Common myeloid progenitor, CD34-positive (primary cell): ENCODE results near the gene PPARGC1A.

Experiments used
- CTCF ChIA-PET: fragments of 350-600 bp; sonication (Branson Sonifier 250); formaldehyde crosslinking; loops from one replicate; lab custom pipeline; 2021; ENCODE audit warnings: antibody characterized with exemption; lab: Charles Lee
- POLR2A ChIA-PET: fragments of 350-600 bp; sonication (Branson Sonifier 250); formaldehyde crosslinking; loops from one replicate; lab custom pipeline; 2021; ENCODE audit warnings: antibody characterized with exemption; lab: Charles Lee
- DNase-seq, 3 donors: peaks; one replicate each; pipeline versions ENCODE4 v3.0.0 to v3.0.0-alpha.2; 2013
- H3K27ac ChIP-seq, 2 experiments: 1 replicate in 1 of 2; 2 replicates in 1 of 2; pipeline ENCODE4 v1.7.0; 2013; ENCODE audit warnings: inconsistent platforms in 2 of 2, low read length in 2 of 2, mild to moderate bottlenecking in 2 of 2, low read depth in 1 of 2, moderate library complexity in 1 of 2; ENCODE audit not compliant: severe bottlenecking in 2 of 2, insufficient read depth in 1 of 2, poor library complexity in 1 of 2
- H3K27me3 ChIP-seq, 5 experiments: replicated peaks in 2 of 5; 1 replicate in 3 of 5; 2 replicates in 2 of 5; pipeline versions ENCODE4 v1.6.1 to v1.7.0; 2013; ENCODE audit warnings: low read length in 4 of 5, mild to moderate bottlenecking in 2 of 5, moderate library complexity in 2 of 5, inconsistent platforms in 1 of 5; ENCODE audit not compliant: insufficient read depth in 5 of 5, control insufficient read depth in 4 of 5
- H3K36me3 ChIP-seq, 4 experiments: 1 replicate in 2 of 4; 2 replicates in 2 of 4; pipeline versions ENCODE4 v1.6.1 to v1.7.0; 2013; ENCODE audit warnings: low read length in 3 of 4, control low read depth in 1 of 4, mild to moderate bottlenecking in 1 of 4; ENCODE audit not compliant: control insufficient read depth in 4 of 4, insufficient read depth in 4 of 4
- H3K4me1 ChIP-seq, 4 experiments: 1 replicate in 3 of 4; 2 replicates in 1 of 4; pipeline versions ENCODE4 v1.6.1 to v1.7.1; 2013; ENCODE audit warnings: low read length in 3 of 4, mild to moderate bottlenecking in 3 of 4, control low read depth in 1 of 4, inconsistent platforms in 1 of 4, moderate library complexity in 1 of 4; ENCODE audit not compliant: control insufficient read depth in 4 of 4, insufficient read depth in 4 of 4; ENCODE audit errors: control extremely low read depth in 1 of 4
- H3K4me3 ChIP-seq, 7 experiments: 1 replicate in 4 of 7; 2 replicates in 3 of 7; pipeline versions ENCODE4 v1.5.1 to v1.7.0; 2013; ENCODE audit warnings: mild to moderate bottlenecking in 7 of 7, low read length in 6 of 7, moderate library complexity in 6 of 7, inconsistent platforms in 2 of 7, low read depth in 2 of 7, control low read depth in 1 of 7; ENCODE audit not compliant: insufficient read depth in 4 of 7, control insufficient read depth in 1 of 7; ENCODE audit errors: extremely low read depth in 1 of 7
- H3K9me3 ChIP-seq, 5 experiments: 1 replicate in 4 of 5; 2 replicates in 1 of 5; pipeline versions ENCODE4 v1.6.1 to v1.7.1; 2013; ENCODE audit warnings: low read length in 4 of 5, mild to moderate bottlenecking in 2 of 5, inconsistent platforms in 1 of 5, low read depth in 1 of 5, moderate library complexity in 1 of 5; ENCODE audit not compliant: control insufficient read depth in 4 of 5, insufficient read depth in 2 of 5; ENCODE audit errors: control extremely low read depth in 1 of 5
- WGBS: methylation state at CpG from one replicate; pipeline ENCODE4 v1.1.5; 2013; ENCODE audit not compliant: insufficient coverage; 5-methylcytosine and 5-hydroxymethylcytosine counted together

PPARGC1A gene

DNA sequence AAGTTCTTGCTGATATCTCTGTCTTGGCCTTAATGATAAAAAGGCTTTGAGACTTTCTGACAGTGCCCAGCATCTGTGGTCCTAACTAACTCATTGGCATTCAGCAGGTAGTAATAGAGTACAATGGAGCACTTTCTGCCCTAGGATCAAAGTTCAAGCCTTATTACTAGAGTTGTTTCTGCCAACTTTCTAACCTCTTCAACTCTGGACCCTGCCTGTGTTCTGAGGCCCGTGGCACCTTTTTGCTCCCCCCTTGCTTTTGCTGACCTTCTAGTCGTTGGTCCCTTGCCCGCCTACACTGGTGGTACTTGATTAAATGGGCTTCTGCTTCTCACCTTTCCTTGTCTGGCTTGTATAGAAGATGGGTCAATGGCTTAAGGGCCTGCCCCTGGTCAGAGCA is 126.3 kb downstream of the PPARGC1A start:
- no peaks in the 10 kb centered on the region for H3K27me3 ChIP-seq
- H3K27ac ChIP-seq, result no peak overlapping the region
- ChIA-PET CTCF (no interaction called here), POLR2A (no interaction called here)
- no peaks in the 10 kb centered on the region for H3K36me3 ChIP-seq
- no peaks in the 10 kb centered on the region for H3K9me3 ChIP-seq
- DNase-seq, result no peak
- no peaks in the 10 kb centered on the region for H3K4me1 ChIP-seq
- 83% methylated on average over 1 of the region's 3 CpGs for WGBS
- H3K4me3 ChIP-seq, result no peak overlapping the region

DNA sequence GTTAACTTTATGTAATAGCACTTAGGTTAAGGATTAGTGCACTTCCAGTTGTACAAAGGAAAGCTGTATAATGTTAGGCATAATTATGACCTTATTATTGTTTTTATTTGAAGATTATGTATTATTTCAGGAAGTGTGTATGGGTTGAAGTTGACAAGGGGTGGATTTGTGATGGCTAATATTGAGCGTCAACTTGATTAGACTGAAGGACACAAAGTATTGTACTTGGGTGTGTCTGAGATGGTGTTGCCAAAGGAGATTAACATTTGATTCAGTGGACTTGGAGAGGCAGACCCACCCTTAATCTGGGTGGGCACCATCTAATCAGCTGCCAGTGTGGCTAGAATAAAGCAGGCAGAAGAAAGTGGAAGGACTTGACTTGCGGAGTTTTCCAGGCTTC is 127.3 kb downstream of the PPARGC1A start:
- H3K4me3 ChIP-seq, result no peak overlapping the region
- H3K9me3 ChIP-seq, result no peaks in the 10 kb centered on the region
- no peaks in the 10 kb centered on the region for H3K27me3 ChIP-seq
- ChIA-PET CTCF (no interaction called here), POLR2A (no interaction called here)
- H3K4me1 ChIP-seq, result no peaks in the 10 kb centered on the region
- no peak for DNase-seq
- no peak overlapping the region for H3K27ac ChIP-seq
- no peaks in the 10 kb centered on the region for H3K36me3 ChIP-seq
- WGBS, result 92% methylated on average over 2 of the region's 2 CpGs

DNA sequence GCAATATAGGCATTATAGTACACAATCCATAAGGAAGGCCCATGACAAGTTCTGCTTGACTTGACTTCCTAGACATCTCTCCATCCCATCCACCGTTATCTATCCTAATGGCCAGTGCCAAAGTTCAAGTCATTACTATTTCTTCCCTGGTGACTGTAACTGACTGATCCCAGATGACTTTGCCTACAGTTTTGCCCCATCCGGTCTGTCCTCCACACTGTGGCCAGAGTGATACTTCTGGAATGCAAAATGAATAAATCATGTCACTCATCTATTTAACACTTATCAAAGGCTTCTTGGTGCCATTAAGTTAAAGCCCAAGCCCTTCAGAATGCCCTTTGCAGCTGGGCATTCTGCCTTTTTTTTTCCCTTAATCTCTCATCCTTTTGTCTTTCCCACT is 130.8 kb downstream of the PPARGC1A start:
- ChIA-PET CTCF (no interaction called here), POLR2A (no interaction called here)
- no peak for DNase-seq
- H3K9me3 ChIP-seq, result no peaks in the 10 kb centered on the region
- no peak overlapping the region for H3K4me3 ChIP-seq
- H3K36me3 ChIP-seq, result no peaks in the 10 kb centered on the region
- H3K27me3 ChIP-seq, result no peaks in the 10 kb centered on the region
- 100% methylated on average over 1 of the region's 2 CpGs for WGBS
- no peak overlapping the region for H3K27ac ChIP-seq
- no peaks in the 10 kb centered on the region for H3K4me1 ChIP-seq

DNA sequence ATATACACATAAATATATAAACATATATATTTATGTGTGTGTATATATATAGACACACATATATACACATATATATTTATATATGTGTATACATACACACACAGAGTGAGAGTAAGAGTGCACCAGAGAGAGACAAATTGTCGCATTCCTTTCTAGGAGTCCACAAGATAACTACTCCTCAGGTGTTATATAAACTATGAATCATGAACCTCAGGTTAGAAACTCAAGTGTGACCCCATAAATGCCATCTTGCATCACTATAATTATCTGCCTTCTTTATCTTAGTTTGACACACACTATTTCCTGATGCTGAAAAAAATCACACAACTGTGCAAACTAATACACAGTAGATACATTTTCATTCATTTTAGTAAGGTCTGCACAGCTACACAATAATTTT is 135.2 kb downstream of the PPARGC1A start:
- H3K9me3 ChIP-seq, result peaks cover 0 to 2% (median 0%) of the 10 kb centered on the region in 5 experiments
- no peak overlapping the region for H3K4me3 ChIP-seq
- no peak overlapping the region for H3K27ac ChIP-seq
- no peak for DNase-seq
- ChIA-PET CTCF (no interaction called here), POLR2A (no interaction called here)
- no CpG with 5 or more reads among the region's 1 CpG for WGBS
- no peaks in the 10 kb centered on the region for H3K4me1 ChIP-seq
- no peaks in the 10 kb centered on the region for H3K36me3 ChIP-seq
- H3K27me3 ChIP-seq, result no peaks in the 10 kb centered on the region

DNA sequence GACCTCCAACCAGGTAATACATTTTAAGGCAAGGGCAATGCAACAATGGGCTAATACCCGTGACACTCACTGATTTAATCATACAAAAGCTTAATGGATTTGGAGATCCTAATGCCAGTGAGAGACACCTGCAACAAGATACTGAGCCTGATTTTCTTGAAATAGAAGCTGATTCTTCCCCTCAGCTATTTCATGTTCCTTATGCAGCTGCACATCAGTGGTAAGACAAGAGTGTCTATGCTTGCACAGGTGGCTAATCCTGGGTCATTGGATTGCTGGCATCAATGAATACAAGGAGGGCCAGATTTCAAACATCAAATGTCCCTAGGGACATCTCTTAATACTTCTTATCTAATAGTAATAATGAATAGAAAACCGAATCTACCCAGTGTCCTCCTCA is 139.7 kb downstream of the PPARGC1A start:
- Histone ChIP-seq H3K4me1 (no peaks in the 10 kb centered on the region), H3K27ac (no peak overlapping the region), H3K9me3 (peaks cover 0 to 2% (median 0%) of the 10 kb centered on the region in 5 experiments), H3K36me3 (no peaks in the 10 kb centered on the region), H3K27me3 (no peaks in the 10 kb centered on the region), H3K4me3 (no peak overlapping the region)
- CTCF ChIA-PET, result no interaction called here
- no peak for DNase-seq
- POLR2A ChIA-PET, result no interaction called here
- WGBS, result 100% methylated on average over 1 of the region's 2 CpGs

DNA sequence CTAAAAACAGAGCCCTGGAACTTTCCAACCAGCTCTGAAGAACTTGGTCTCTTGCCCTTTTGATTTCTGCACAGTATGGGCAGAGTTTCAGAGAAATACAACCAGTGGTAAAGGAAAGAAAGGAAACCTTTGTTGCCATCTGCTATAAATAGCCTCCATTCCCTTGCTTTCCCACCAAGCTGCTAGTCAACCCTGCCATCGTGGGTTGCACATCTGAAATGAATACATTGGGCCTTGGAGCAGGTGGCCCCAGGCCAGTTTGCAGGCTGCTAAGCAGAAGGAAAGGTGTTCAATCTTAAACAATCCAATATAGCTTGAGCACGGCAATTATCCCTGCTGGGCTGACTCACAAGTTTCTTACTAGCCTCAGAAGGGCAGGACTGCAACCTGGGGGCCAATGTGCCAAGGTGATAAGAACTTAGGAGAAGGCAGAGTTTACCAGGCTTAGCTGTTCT is 142.5 kb downstream of the PPARGC1A start:
- H3K4me3 ChIP-seq, result no peak overlapping the region
- ChIA-PET POLR2A (no interaction called here), CTCF (no interaction called here)
- H3K27ac ChIP-seq, result no peak overlapping the region
- H3K36me3 ChIP-seq, result no peaks in the 10 kb centered on the region
- no peaks in the 10 kb centered on the region for H3K4me1 ChIP-seq
- 89% methylated on average over 2 of the region's 2 CpGs for WGBS
- peaks cover 0 to 2% (median 0%) of the 10 kb centered on the region in 5 experiments for H3K9me3 ChIP-seq
- DNase-seq, result no peak
- H3K27me3 ChIP-seq, result no peaks in the 10 kb centered on the region

DNA sequence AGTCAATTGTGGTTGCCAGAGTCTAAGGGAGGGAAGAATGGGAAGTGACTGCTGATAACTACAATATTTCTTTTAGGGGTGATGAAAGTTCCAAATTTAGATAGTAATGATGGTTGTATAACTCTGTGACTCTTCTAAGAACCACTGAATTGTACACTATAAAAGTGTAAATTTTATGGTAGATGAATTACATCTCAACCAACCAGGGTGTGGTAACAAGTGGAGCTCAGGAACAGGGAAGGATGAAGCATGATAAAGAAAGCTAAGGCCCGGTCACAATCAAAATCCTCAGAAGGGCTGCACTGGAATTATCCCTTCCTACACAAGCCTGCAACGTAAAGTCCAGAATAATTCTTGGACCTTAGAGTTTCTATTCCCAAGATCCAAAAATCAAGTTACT is 143.2 kb downstream of the PPARGC1A start:
- CTCF ChIA-PET, result no interaction called here

More for the DNA sequence above, 143.2 kb downstream of the PPARGC1A start:
- no peak overlapping the region for H3K27ac ChIP-seq
- POLR2A ChIA-PET, result no interaction called here
- no peaks in the 10 kb centered on the region for H3K4me1 ChIP-seq
- WGBS, result 100% methylated on average over 1 of the region's 2 CpGs
- DNase-seq, result no peak
- H3K36me3 ChIP-seq, result no peaks in the 10 kb centered on the region
- peaks cover 0 to under 1% (median 0%) of the 10 kb centered on the region in 5 experiments for H3K9me3 ChIP-seq
- no peaks in the 10 kb centered on the region for H3K27me3 ChIP-seq
- H3K4me3 ChIP-seq, result no peak overlapping the region
